ENCODE data around the gene FGD3.

FGD3 gene

DNA sequence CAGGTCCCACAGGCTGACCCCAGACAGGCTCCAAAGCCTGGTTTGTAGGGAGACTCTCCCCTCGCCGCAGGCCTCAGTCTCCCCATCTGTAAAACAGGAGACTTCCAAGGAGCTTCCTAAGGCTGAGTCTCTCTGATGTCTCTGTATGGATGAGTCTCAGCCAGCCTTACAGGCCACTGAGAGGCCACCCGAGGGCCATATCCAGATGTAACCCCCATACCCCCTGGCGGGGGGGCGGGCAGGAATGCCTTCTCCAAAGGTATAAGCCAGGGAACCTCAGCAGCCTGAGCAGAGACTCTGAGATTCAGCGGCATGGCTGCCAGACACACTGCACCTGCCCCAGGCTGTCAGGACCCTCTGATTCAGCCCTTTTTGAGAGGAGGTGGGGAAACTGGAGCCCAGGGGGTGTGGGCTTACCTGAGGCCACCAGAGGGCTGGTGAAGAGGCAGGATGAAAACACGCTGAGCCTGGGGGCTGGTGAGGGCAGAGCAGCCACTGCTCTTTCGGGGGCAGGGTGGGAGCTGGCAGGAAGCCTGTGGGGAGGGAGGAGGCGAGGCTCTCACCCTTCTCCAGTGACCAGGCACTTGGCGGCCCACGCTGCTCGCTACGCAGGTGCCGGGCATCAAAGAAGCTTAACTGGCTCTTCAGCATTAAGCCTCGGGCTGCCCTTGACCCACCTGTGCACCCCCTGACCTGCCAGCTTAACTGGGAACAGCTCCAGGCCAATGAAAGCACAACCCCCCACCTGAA, 105.6 kb downstream of the FGD3 start:
- no peak for DNase-seq (ENCODE audit: low read depth)

DNA sequence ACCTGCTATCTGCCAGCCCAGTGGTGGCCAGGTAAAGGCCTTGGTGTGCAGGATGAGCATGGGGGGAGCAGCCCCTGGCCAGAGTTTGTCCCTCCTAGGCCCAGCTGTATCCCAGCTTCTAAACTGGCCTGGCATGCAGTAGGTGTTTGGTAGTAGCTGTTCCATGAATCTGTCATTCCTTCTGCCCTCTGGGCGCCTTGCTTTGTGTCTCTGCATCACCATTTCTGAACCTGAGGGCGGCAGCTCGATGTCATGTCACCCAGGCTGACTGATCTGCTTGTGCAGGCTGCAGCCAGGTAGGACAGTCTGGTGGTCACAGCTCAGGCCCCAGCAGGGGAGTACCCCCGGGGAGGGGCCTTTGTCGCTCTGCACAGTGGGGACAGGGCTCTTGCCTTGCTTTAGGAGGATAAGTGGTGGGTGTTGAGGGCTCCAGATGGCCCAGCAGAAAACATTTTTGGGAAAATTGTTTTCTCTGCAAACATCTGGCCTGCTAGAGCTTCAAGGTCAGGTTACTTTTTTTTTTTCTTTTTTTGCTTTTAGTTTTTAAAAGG, 106.5 kb downstream of the FGD3 start:
- DNase-seq (ENCODE audit: low read depth) = no peak

DNA sequence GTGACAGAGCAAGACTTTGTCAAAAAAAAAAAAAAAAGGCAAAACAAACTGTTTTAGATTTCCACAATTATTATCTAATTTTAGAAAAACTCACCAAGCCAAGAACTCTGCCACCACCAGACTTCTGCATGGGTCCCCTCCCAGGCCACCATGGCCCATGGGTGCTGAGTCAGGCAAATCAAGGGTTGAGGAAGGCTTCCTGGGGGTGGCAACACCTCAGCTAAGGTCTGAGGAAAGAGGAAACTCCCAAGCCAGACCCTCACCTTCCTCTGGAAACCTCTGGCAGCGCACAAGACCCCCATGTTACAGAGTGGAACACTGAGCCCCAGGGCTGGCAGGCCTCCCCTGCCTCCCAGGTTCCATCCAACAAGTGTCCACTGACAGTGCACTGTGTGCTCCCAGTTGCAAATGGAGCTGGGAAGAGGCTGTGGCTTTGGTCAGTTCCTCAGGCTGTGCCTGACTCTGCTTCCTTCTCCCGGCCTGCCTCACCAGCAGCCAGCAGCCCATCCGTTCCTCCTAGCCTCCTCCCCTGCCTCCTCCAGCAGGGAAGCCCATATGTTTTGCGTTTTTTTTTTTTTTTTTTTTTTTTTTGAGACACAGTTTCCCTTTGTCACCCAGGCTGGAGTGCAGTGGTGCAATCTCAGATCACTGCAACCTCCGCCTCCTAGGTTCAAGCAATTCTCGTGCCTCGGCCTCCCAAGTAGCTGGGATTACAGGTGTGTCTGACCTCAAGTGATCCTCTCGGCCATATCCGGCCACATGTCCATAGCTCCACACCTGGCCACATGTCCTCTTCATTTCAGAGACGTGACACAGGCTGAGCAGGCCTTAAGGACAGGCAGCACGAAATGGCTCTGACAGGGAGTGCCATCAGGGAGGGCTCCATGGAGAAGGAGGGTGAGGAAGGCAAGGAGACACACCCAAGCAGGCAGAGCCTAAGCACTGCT, 107.7 kb downstream of the FGD3 start:
- DNase-seq (ENCODE audit: low read depth) = no peak

DNA sequence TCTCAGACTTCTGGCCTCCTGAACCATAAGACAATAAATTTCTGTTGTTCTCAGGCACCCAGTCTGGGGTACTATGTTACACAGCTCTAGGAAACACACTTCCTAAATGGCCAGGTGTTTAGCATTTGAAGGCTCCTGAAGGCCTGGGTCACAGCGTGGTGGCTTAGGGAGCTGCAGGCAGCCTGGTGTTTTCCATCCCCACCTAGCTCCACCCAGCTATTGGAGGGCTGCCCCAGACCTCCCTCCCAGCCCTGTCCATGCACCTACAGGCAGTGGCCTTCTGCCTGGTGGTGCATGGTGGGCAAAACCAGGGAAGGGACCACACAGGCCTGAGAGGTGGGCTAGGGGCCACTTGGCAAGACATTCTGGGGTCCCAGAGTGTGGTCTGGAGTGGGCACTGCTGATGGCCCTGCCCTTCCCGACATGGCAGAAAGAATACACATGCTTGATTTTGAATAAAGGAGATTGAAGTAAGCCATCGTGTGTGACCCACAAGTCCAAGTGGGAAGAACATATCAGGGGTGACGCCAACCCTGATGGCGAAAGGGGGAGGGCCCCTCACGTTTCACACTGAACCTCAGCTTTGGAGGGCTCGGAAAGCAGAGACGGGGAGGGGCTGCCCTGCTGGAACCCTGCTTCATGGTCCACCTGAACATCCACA, 109.8 kb downstream of the FGD3 start:
- DNase-seq (ENCODE audit: low read depth) = no peak

- DNase-seq (ENCODE audit: low read depth) = no peak
Measured at GRCh38 chr9:93057703-93058354, 110.5 kb downstream of the FGD3 start.

DNA sequence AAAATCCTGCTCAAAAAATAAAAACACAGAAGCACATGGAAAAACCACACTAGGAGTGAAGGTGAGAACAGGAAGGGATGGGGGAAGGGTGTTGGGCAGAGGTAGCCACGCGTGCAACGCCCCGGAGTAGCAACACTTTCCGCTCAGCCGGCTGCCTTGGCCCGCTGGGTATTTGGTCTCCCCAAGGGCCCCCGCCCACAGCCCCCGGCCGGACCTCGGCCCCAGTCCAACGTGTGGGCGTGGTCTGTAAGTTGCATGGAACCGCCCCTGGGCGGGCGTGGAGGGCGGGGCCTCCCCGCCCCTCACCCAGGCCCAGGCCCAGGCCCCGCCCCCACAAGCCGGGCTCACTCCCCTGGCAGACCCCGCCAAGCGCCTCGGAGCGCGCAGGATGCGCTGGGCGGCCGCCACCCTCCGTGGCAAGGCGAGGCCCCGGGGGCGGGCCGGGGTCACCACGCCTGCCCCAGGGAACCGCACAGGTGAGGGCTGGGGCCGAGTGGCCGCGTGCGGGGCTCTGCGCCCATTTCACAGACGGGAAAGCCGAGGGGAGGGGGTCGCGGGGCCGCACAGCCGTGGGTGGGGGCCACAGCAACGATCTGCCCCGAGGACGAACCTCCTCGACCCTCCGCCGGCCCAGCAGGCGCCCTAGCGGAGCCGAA, 111.2 kb downstream of the FGD3 start, which contains the start of gene SUSD3:
Gene SUSD3 (plus strand): TSS at position 347 of the 656 bp plus-strand sequence. CDS start 42 bp downstream, at position 389.
- peak; percentile 29 for DNase-seq (ENCODE audit: low read depth)

DNA sequence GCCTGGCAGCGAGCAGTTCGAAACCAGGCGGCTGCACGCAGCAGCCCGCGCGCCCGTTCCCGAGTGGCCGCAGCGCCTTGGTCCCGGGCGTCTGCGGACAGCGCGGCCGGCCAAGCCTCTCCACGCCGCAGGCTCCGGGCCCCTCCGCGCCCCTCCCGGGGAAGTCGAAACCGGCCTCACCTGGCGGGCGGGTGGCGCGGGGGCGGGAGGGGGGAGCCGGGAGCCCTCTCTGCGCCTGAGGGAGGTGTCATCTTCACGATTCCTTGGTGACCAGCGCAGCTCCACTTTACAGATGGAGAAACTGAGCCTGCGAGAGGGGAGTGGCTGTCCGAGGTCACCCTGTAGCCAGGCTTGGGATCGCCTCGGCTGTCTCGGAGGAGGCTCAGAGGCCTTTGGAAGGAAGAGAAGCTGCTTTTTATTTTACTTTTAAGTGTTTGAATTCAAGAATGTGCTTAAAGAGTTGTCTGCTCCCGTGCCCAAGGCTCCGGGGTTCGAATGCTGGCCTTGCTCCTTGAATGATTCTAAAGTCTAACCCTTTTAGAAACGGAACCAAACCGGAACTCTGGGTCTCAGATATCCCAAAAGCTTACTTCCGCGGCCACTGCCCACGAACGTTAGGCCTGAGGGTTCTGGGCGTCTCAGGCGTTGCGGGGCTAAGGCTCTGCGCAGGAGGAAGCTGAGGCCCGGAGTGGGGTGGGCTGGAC, 111.8 kb downstream of the FGD3 start:
- DNase-seq (ENCODE audit: low read depth) = no peak

DNA sequence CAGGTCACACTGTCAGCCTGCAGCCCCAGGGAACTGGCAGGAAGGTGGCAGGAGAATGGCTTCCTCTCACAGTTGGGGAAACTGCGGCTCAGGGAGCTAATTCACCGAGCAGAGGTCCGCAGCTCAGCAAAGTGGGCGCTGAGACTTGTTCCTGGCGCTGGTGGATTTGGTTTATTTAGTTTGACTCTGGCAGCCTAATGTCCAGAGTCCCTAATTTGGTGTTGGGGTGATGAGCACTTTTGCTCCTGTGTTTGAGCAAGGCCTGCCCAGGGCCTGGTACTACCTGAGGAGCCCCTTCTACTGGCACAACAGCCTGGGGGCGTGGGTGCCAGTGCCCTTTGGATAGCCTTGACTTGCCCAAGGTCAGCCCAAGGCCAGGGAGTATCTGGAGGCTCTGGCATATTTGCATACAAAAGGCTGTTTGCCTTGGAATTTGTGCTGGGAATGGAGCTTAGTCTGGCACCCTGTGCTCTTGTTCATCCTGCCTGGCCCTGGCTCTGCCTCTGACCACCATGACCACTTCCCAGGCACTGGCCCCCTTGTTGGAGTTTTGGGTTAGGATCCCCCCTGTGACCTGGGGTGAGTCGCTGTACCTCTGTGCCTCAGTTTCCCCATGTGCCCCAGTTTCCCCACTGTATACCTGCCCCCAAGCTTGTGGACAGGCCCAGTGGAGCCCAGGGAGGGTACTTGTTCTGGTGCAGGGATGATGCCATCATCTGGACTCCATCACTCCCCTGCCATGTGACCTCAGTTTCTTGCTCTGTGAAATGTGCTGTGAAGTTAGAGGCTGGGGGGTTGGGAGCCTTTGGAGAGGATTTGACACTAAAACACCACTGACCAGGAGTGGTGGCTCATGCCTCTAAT, 112.6 kb downstream of the FGD3 start:
- DNase-seq (ENCODE audit: low read depth) = no peak

DNA sequence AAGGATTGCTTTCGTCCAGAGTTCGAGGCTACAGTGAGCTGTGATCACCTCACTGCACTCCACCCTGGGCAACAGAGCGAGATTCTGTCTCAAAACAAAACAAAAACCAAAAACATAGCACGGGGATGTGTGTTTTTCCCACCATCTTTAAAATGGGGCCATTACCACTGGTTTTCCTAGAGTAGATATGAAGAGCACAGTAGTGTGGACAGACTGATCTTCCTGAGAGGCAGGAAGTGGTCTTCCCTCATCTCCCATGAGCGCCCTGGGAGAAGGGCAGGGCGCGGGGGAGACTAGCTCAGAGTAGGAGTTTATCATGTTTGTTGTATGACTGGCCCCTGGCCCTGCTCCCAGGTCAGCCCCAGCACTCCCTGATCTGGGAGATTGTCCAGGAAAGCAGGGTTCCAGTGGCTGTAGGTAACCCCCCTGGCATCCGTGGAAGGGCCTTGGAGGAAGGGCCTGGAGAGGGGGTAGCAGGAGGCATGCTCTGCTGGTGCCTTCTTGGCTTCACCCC, 113.5 kb downstream of the FGD3 start:
- DNase-seq (ENCODE audit: low read depth) = no peak

- DNase-seq (ENCODE audit: low read depth) = no peak
Measured at GRCh38 chr9:93061260-93061751, 114.0 kb downstream of the FGD3 start.

DNA sequence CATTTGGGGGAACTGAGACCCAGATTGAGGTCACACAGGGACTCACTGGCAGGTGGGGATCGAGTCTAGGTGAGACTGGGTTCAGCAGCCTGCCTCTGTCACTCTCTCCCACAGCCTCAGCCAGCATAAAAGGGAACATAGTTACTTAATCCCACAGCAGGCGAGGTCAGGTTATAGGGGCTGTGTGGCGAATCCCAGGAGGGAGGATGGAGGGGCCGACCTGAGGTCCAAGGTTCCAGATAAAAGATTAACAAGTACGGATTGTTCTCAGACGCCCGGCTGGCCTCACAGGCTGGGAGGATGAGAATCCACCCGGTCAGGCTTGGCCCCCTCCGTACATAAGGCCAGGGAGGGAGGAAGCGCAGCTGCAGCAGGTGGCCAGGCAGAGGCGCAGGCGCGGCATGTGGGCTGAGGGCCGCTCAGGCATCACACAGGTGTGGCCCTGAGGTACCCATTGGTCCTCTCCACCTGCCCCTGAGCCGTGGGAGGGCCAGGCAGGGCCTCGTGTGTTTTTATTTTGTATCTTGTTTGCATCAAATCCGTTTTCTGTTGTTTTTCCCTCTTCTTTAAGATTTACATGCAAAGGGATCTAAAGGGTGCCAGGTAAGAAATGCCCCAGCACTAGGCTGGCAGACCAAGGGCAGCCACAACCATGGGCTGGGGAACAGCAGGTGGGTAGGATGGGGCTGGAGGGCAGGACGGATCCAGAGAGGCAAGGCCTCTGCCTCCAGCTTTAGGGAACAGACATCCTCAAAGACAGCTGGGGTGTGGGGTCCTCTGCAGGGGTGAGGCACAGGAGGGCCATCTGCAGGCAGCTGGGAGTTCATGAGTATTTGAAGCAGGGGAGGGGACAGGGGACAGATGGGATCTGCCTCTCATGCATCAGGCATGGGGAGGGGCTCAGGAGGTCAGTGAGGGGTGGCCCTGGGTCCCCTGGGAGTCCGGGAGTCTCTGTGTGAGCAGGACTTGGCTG, 114.8 kb downstream of the FGD3 start:
- DNase-seq (ENCODE audit: low read depth) = no peak

DNA sequence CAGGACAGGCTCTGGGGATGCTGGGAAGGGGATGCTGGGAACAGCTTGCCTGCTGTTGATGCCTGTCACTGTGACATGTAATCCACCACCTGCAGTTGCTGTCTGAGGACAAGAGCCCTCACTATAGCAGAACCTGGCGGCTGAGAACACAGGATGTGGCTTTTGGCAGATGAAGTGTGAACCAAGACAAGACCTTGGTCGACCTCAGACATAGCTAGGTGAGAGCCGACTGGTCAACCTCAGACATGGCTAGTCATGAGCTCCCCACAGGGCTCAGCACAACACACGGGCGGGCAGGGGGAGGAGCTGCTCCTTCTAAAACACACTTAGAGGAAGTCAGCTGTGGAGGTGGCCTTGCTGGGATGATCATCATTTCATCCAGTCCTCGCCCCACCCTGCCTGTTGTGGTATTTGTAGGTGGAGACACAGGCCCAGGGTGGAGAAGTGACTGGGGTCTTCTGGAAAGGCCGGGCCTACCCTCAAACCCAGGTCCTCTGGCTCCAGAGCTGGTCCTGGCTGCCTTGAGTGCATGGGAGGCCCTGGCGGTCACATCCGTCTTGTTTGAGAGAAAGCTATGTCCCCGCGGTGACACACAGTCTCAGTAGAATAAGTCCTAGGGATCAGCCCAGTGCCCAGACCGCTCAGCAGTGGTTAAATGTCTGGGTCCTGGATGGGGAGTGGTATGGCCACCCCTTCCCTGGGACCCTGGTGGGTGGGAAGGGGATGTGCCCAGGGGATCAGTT, 117.2 kb downstream of the FGD3 start:
- DNase-seq (ENCODE audit: low read depth) = no peak

- DNase-seq (ENCODE audit: low read depth) = no peak
Measured at GRCh38 chr9:93065135-93065720, 117.9 kb downstream of the FGD3 start.

- no peak for DNase-seq (ENCODE audit: low read depth)
Measured at GRCh38 chr9:93066978-93067603, 119.8 kb downstream of the FGD3 start.

DNA sequence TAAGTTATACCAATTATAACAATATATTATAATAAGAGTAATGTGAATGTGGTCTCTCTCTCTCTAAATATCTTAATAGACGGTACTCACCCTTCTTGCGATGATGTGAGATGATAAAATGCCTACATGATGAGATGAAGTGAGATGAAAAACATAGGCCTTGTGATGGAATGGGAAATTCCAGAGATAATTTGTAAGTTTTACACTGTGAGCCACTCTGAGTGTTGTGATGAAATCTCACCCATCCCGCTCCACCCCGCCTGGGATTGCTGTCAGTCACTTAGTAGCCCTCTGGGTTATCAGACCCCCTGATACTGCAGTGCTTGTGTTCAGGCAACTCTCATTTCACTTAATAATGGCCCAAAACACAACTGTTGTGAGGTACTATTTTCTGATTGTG, 121.6 kb downstream of the FGD3 start:
- DNase-seq (ENCODE audit: low read depth) = no peak

GRCh38 chr9:93071464-93071863, 124.1 kb downstream of the FGD3 start:
- no peak for DNase-seq (ENCODE audit: low read depth)

Measured in fibroblast of the conjunctiva (primary cell).